Ishikawa (cell line): Measurements from ENCODE around the gene ACSS1.

Experiments used
- CEBPB ChIP-seq: IDR thresholded peaks from 2 replicates; pipeline ENCODE4 v1.6.1; 2012
- CREB1 ChIP-seq: IDR thresholded peaks from 2 replicates; pipeline ENCODE4 v1.6.1; 2012; ENCODE audit warnings: low read depth
- EGR1 ChIP-seq: IDR thresholded peaks from 2 replicates; pipeline ENCODE4 v1.6.1; 2012
- EP300 ChIP-seq: IDR thresholded peaks from 2 replicates; pipeline ENCODE4 v1.6.1; 2012; ENCODE audit warnings: borderline replicate concordance
- FOXM1 ChIP-seq: IDR thresholded peaks from 2 replicates; pipeline ENCODE4 v1.6.1; 2012; ENCODE audit warnings: low read depth, borderline replicate concordance
- NFIC ChIP-seq: IDR thresholded peaks from 2 replicates; pipeline ENCODE4 v1.6.1; 2012
- RAD21 ChIP-seq: IDR thresholded peaks from 2 replicates; pipeline ENCODE4 v1.6.1; 2012; ENCODE audit warnings: low read depth
- TAF1 ChIP-seq: IDR thresholded peaks from 2 replicates; pipeline ENCODE4 v1.6.1; 2012; ENCODE audit warnings: low read depth, mild to moderate bottlenecking
- TCF12 ChIP-seq: IDR thresholded peaks from 2 replicates; pipeline ENCODE4 v1.6.1; 2012; ENCODE audit warnings: low read depth
- TEAD4 ChIP-seq: IDR thresholded peaks from 2 replicates; pipeline ENCODE4 v1.6.1; 2012
- USF1 ChIP-seq: IDR thresholded peaks from 2 replicates; pipeline ENCODE4 v1.6.1; 2012
- YY1 ChIP-seq: IDR thresholded peaks from 2 replicates; pipeline ENCODE4 v1.6.1; 2012; ENCODE audit warnings: low read depth
- ZBTB7A ChIP-seq: IDR thresholded peaks from 2 replicates; pipeline ENCODE4 v1.6.1; 2012; ENCODE audit warnings: low read depth
- TF ChIP-seq, protein P1 (sequence below): IDR thresholded peaks from 2 replicates; pipeline ENCODE4 v1.6.1; 2012; ENCODE audit warnings: low read depth, mild to moderate bottlenecking
- TF ChIP-seq, protein P2 (sequence below): IDR thresholded peaks from 2 replicates; pipeline ENCODE4 v1.6.1; 2012

Gene ACSS1

GRCh38 chr20:25059866-25060465, 2.0 kb upstream of the ACSS1 start:
- no peak for TF ChIP-seq YY1
- no peak for TF ChIP-seq RAD21
- no peak for TF ChIP-seq ZBTB7A
- no peak for TF ChIP-seq NFIC

GRCh38 chr20:25058847-25059810, 1.2 kb upstream of the ACSS1 start:
- TF ChIP-seq ZBTB7A (no peak), TEAD4 (no peak), YY1 (no peak), FOXM1 (no peak), NFIC (no peak)
- TF ChIP-seq, protein P1, sequence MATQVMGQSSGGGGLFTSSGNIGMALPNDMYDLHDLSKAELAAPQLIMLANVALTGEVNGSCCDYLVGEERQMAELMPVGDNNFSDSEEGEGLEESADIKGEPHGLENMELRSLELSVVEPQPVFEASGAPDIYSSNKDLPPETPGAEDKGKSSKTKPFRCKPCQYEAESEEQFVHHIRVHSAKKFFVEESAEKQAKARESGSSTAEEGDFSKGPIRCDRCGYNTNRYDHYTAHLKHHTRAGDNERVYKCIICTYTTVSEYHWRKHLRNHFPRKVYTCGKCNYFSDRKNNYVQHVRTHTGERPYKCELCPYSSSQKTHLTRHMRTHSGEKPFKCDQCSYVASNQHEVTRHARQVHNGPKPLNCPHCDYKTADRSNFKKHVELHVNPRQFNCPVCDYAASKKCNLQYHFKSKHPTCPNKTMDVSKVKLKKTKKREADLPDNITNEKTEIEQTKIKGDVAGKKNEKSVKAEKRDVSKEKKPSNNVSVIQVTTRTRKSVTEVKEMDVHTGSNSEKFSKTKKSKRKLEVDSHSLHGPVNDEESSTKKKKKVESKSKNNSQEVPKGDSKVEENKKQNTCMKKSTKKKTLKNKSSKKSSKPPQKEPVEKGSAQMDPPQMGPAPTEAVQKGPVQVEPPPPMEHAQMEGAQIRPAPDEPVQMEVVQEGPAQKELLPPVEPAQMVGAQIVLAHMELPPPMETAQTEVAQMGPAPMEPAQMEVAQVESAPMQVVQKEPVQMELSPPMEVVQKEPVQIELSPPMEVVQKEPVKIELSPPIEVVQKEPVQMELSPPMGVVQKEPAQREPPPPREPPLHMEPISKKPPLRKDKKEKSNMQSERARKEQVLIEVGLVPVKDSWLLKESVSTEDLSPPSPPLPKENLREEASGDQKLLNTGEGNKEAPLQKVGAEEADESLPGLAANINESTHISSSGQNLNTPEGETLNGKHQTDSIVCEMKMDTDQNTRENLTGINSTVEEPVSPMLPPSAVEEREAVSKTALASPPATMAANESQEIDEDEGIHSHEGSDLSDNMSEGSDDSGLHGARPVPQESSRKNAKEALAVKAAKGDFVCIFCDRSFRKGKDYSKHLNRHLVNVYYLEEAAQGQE = no peak

- TF ChIP-seq, protein P1 = 0 out of 2 replicates have a peak, but pooled peaks have one; percentile 10
- peak; percentile 38; the same call in 1 of the 2 replicates for TF ChIP-seq USF1
- TF ChIP-seq, protein P2, sequence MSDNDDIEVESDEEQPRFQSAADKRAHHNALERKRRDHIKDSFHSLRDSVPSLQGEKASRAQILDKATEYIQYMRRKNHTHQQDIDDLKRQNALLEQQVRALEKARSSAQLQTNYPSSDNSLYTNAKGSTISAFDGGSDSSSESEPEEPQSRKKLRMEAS = peak; percentile 76
- no peak for TF ChIP-seq YY1
Observed at GRCh38 chr20:25057234-25058050, 497 bp downstream of the ACSS1 start.

- TF ChIP-seq YY1 = no peak
- TF ChIP-seq CREB1 = no peak
- no peak for TF ChIP-seq RAD21
- no peak for TF ChIP-seq TCF12
- TF ChIP-seq CEBPB = no peak
- TF ChIP-seq, protein P1 = no peak
- no peak for TF ChIP-seq TEAD4
- TF ChIP-seq USF1 = no peak
- TF ChIP-seq EGR1 = no peak
- TF ChIP-seq TAF1 = no peak
- no peak for TF ChIP-seq EP300
- TF ChIP-seq NFIC = no peak
- TF ChIP-seq ZBTB7A = no peak
- TF ChIP-seq FOXM1 = no peak
- TF ChIP-seq, protein P2 = no peak
Observed at GRCh38 chr20:25056690-25057233, 1.2 kb downstream of the ACSS1 start.
